ENCODE data around the gene ZNF785.
A peak's percentile ranks its signal among the peaks of the same experiment; 100 is the strongest.

ZNF785 gene

GRCh38 chr16:30585022-30585399 is 486 bp downstream of the ZNF785 start:
- no peak for TF ChIP-seq CTCF (IDR thresholded peaks at IDR 0.05; ENCODE audit: low read depth, low read length)
- peak overlapping the region; percentile 59 to 76 for H3K4me3 ChIP-seq (replicated peaks in 1 of 2; ENCODE audit: low read depth in 2 of 2, low read length in 2 of 2)
- DNase-seq (ENCODE audit: low read depth in 2 of 2), result peak in 1 of 2 donors; percentile 26

- no peak overlapping the region for H3K4me3 ChIP-seq (replicated peaks in 1 of 2; ENCODE audit: low read depth in 2 of 2, low read length in 2 of 2)
- TF ChIP-seq CTCF (IDR thresholded peaks at IDR 0.05; ENCODE audit: low read depth, low read length), result no peak
- no peak for DNase-seq (ENCODE audit: low read depth in 2 of 2)
Measured at GRCh38 chr16:30582611-30583340, 2.7 kb downstream of the ZNF785 start.

- no peak for DNase-seq (ENCODE audit: low read depth in 2 of 2)
- no peak for TF ChIP-seq CTCF (IDR thresholded peaks at IDR 0.05; ENCODE audit: low read depth, low read length)
- no peak overlapping the region for H3K4me3 ChIP-seq (replicated peaks in 1 of 2; ENCODE audit: low read depth in 2 of 2, low read length in 2 of 2)
Measured at GRCh38 chr16:30581457-30581856, 4.0 kb downstream of the ZNF785 start.

- no peak overlapping the region for H3K4me3 ChIP-seq (replicated peaks in 1 of 2; ENCODE audit: low read depth in 2 of 2, low read length in 2 of 2)
- no peak for DNase-seq (ENCODE audit: low read depth in 2 of 2)
- TF ChIP-seq CTCF (IDR thresholded peaks at IDR 0.05; ENCODE audit: low read depth, low read length), result no peak
Measured at GRCh38 chr16:30574678-30575077, 10.8 kb downstream of the ZNF785 start.

GRCh38 chr16:30571445-30572322 is 13.8 kb downstream of the ZNF785 start, which contains the start of gene ZNF688:
Gene ZNF688, minus strand, starts transcription at chr16:30571714. Its CDS starts 85 bp downstream, at chr16:30571629.
- no peak for TF ChIP-seq CTCF (IDR thresholded peaks at IDR 0.05; ENCODE audit: low read depth, low read length)
- DNase-seq (ENCODE audit: low read depth in 2 of 2), result peak; percentile 97 to 99
- H3K4me3 ChIP-seq (replicated peaks in 1 of 2; ENCODE audit: low read depth in 2 of 2, low read length in 2 of 2), result peak within 1 kb of the TSS; percentile 63 to 71

- peak; percentile 25 to 36 for DNase-seq (ENCODE audit: low read depth in 2 of 2)
- H3K4me3 ChIP-seq (replicated peaks in 1 of 2; ENCODE audit: low read depth in 2 of 2, low read length in 2 of 2), result peak overlapping the region; percentile 63 to 71
- no peak for TF ChIP-seq CTCF (IDR thresholded peaks at IDR 0.05; ENCODE audit: low read depth, low read length)
Measured at GRCh38 chr16:30570636-30571444, 14.7 kb downstream of the ZNF785 start.
